H9 (cell line): ENCODE measurements around the gene SAMD14. TPM values are rescaled to one million over a fixed set of nuclear protein-coding genes. Genes with fewer than 3 reads are reported as not detected.

ENCODE experiments used
- DNase-seq: peaks from one replicate; pipeline ENCODE4 v3.0.0-alpha.2; 2017
- H2AFZ ChIP-seq: one replicate; pipeline ENCODE4 v1.6.1; 2013; ENCODE audit warnings: mild to moderate bottlenecking, low read length, control low read depth, moderate library complexity
- H2AK5ac ChIP-seq: 2 replicates; pipeline ENCODE4 v1.6.1; 2013; ENCODE audit warnings: low read length, control low read depth, mixed read lengths; ENCODE audit not compliant: insufficient read length
- H2BK120ac ChIP-seq: one replicate; pipeline ENCODE4 v1.6.1; 2013; ENCODE audit warnings: low read depth, mild to moderate bottlenecking, low read length, control low read depth, inconsistent platforms; ENCODE audit not compliant: poor library complexity, severe bottlenecking
- H2BK12ac ChIP-seq: 2 replicates; pipeline ENCODE4 v1.6.1; 2013; ENCODE audit warnings: low read length, control low read depth, mixed read lengths, low read depth; ENCODE audit not compliant: insufficient read length
- H2BK15ac ChIP-seq: 2 replicates; pipeline ENCODE4 v1.6.1; 2013; ENCODE audit warnings: low read depth, low read length, control low read depth
- H2BK20ac ChIP-seq: one replicate; pipeline ENCODE4 v1.6.1; 2013; ENCODE audit warnings: low read depth, mild to moderate bottlenecking, low read length, control low read depth, inconsistent platforms; ENCODE audit not compliant: poor library complexity, severe bottlenecking
- H2BK5ac ChIP-seq: 2 replicates; pipeline ENCODE4 v1.6.1; 2013; ENCODE audit warnings: low read length, control low read depth, mixed read lengths; ENCODE audit not compliant: insufficient read length
- H3K14ac ChIP-seq: 2 replicates; pipeline ENCODE4 v1.6.1; 2013; ENCODE audit warnings: low read length, control low read depth; ENCODE audit not compliant: insufficient read depth
- H3K18ac ChIP-seq: 2 replicates; pipeline ENCODE4 v1.6.1; 2013; ENCODE audit warnings: low read depth, mild to moderate bottlenecking, mixed read lengths, low read length, control low read depth; ENCODE audit not compliant: insufficient read length
- H3K23ac ChIP-seq: 2 replicates; pipeline ENCODE4 v1.6.1; 2013; ENCODE audit warnings: low read length, control low read depth, mixed read lengths, low read depth; ENCODE audit not compliant: insufficient read length
- H3K23me2 ChIP-seq: 2 replicates; pipeline ENCODE4 v1.6.1; 2013; ENCODE audit warnings: low read depth, mild to moderate bottlenecking, mixed read lengths, low read length, control low read depth; ENCODE audit not compliant: insufficient read length, poor library complexity, severe bottlenecking
- H3K27ac ChIP-seq: 2 replicates; pipeline ENCODE4 v1.5.1; 2013; ENCODE audit warnings: low read length, control low read depth, mixed read lengths, low read depth; ENCODE audit not compliant: insufficient read length
- H3K27me3 ChIP-seq: 2 replicates; pipeline ENCODE4 v1.6.1; 2013; ENCODE audit warnings: low read length, control low read depth, inconsistent platforms; ENCODE audit not compliant: insufficient read depth
- H3K4ac ChIP-seq: 2 replicates; pipeline ENCODE4 v1.6.1; 2013; ENCODE audit warnings: low read depth, mild to moderate bottlenecking, control low read depth, inconsistent platforms, low read length, moderate library complexity
- H3K4me1 ChIP-seq: 2 replicates; pipeline ENCODE4 v1.6.1; 2013; ENCODE audit warnings: low read length, control low read depth, inconsistent platforms; ENCODE audit not compliant: insufficient read depth
- H3K4me2 ChIP-seq: 2 replicates; pipeline ENCODE4 v1.6.1; 2013; ENCODE audit warnings: low read length, control low read depth, mixed read lengths; ENCODE audit not compliant: insufficient read length, insufficient read depth
- H3K56ac ChIP-seq: 2 replicates; pipeline ENCODE4 v1.6.1; 2013; ENCODE audit warnings: low read depth, mild to moderate bottlenecking, mixed read lengths, low read length, control low read depth; ENCODE audit not compliant: insufficient read length
- H3K79me1 ChIP-seq: 2 replicates; pipeline ENCODE4 v1.6.1; 2013; ENCODE audit warnings: low read depth, mild to moderate bottlenecking, moderate library complexity, low read length, control low read depth, inconsistent platforms; ENCODE audit not compliant: insufficient read depth, poor library complexity, severe bottlenecking
- H3K79me2 ChIP-seq: 2 replicates; pipeline ENCODE4 v1.6.1; 2013; ENCODE audit warnings: low read length, control low read depth, inconsistent platforms; ENCODE audit not compliant: insufficient read depth
- H3K9ac ChIP-seq: 2 replicates; pipeline ENCODE4 v1.6.1; 2013; ENCODE audit warnings: low read length, control low read depth, mixed read lengths; ENCODE audit not compliant: insufficient read length; ENCODE audit errors: extremely low read depth
- H3K9me3 ChIP-seq: one replicate; pipeline ENCODE4 v1.6.1; 2013; ENCODE audit warnings: low read depth, low read length, inconsistent platforms; ENCODE audit not compliant: control insufficient read depth
- H3T11ph ChIP-seq: one replicate; pipeline ENCODE4 v1.6.1; 2013; ENCODE audit warnings: mild to moderate bottlenecking, low read length, control low read depth, inconsistent platforms
- H4K20me1 ChIP-seq: one replicate; pipeline ENCODE4 v1.6.1; 2013; ENCODE audit not compliant: control insufficient read depth, insufficient read length, insufficient read depth
- H4K5ac ChIP-seq: 2 replicates; pipeline ENCODE4 v1.6.1; 2013; ENCODE audit warnings: low read depth, mild to moderate bottlenecking, mixed read lengths, low read length, control low read depth; ENCODE audit not compliant: insufficient read length
- H4K8ac ChIP-seq: replicated peaks from 2 replicates; pipeline ENCODE4 v1.6.1; 2013; ENCODE audit warnings: low read length, control low read depth, mixed read lengths, low read depth; ENCODE audit not compliant: insufficient read length
- H4K91ac ChIP-seq: 2 replicates; pipeline ENCODE4 v1.6.1; 2013; ENCODE audit warnings: low read depth, mild to moderate bottlenecking, moderate library complexity, mixed read lengths, low read length, control low read depth; ENCODE audit not compliant: insufficient read length
- H3K27ac Mint-ChIP-seq, 3 experiments: 2 replicates in 2 of 3; 3 replicates in 1 of 3; pipeline ENCODE4 v1.8.0; 2020 to 2021; ENCODE audit warnings: mixed read lengths in 3 of 3, mild to moderate bottlenecking in 1 of 3, moderate library complexity in 1 of 3
- H3K27me3 Mint-ChIP-seq: 2 replicates; pipeline ENCODE4 v1.8.0; 2021; ENCODE audit warnings: low read depth, mild to moderate bottlenecking, moderate library complexity, mixed read lengths
- H3K36me3 Mint-ChIP-seq, 3 experiments: 2 replicates in 2 of 3; 3 replicates in 1 of 3; pipeline ENCODE4 v1.8.0; 2020 to 2021; ENCODE audit warnings: low read depth in 3 of 3, mixed read lengths in 3 of 3; ENCODE audit not compliant: insufficient read depth in 1 of 3
- H3K4me1 Mint-ChIP-seq, 2 experiments: 2 replicates each; pipeline ENCODE4 v1.8.0; 2020; ENCODE audit warnings: mixed read lengths in 2 of 2
- H3K4me3 Mint-ChIP-seq, 2 experiments: 2 replicates in 1 of 2; 3 replicates in 1 of 2; pipeline ENCODE4 v1.8.0; 2020 to 2021; ENCODE audit warnings: mild to moderate bottlenecking in 2 of 2, mixed read lengths in 2 of 2, moderate library complexity in 1 of 2
- H3K9me3 Mint-ChIP-seq, 2 experiments: 2 replicates in 1 of 2; 3 replicates in 1 of 2; pipeline ENCODE4 v1.8.0; 2020; ENCODE audit warnings: mild to moderate bottlenecking in 2 of 2, mixed read lengths in 2 of 2, moderate library complexity in 1 of 2
- CTCF ChIP-seq: fragments of 200-600 bp; sonication (generic); conservative IDR thresholded peaks from 3 replicates; pipeline ENCODE4 v1.8.0; 2021; ENCODE audit warnings: antibody characterized with exemption, mild to moderate bottlenecking
- WGBS: extraction: QIAGEN DNeasy Blood & Tissue Kit; methylation state at CpG from one replicate; pipeline ENCODE4 v1.1.7; 2013; ENCODE audit warnings: missing lambda C conversion rate, low lambda C conversion rate, mixed read lengths; ENCODE audit not compliant: insufficient read length; ENCODE audit errors: extremely low coverage; 5-methylcytosine and 5-hydroxymethylcytosine counted together
- total RNA-seq: library from RNA; stranded (reverse); gene quantifications from 2 replicates; pipeline ENCODE4 v1.2.1, GENCODE V29; 2021

Gene SAMD14
- total RNA-seq, 1 experiment from 2014 or later, result 5.9 TPM

GRCh38 chr17:50132104-50132794 lies 2.3 kb upstream of the SAMD14 start:
- H3K4me1 Mint-ChIP-seq, result peaks cover 32 to 55% of the 10 kb centered on the region in 2 experiments
- no peak for DNase-seq

More at GRCh38 chr17:50132104-50132794, 2.3 kb upstream of the SAMD14 start:
- H3K14ac ChIP-seq, result no peak overlapping the region
- H2BK20ac ChIP-seq, result no peak overlapping the region
- H3K27ac ChIP-seq, result no peak overlapping the region
- H2BK15ac ChIP-seq, result no peak overlapping the region
- no peaks in the 10 kb centered on the region; the same call in 1 of the 2 replicates for H3K27me3 ChIP-seq
- H3K79me2 ChIP-seq, result no peaks in the 10 kb centered on the region
- H3K23me2 ChIP-seq, result peaks cover 12% of the 10 kb centered on the region
- H3K56ac ChIP-seq, result no peak overlapping the region
- H3K27ac Mint-ChIP-seq, result no peak overlapping the region; a peak in 2 of 7 replicates
- H3K4ac ChIP-seq, result no peak overlapping the region
- WGBS, result no CpG with 5 or more reads among the region's 6 CpGs
- H3K4me2 ChIP-seq, result no peak overlapping the region
- H3K9me3 Mint-ChIP-seq, result no peaks in the 10 kb centered on the region; a peak in 1 of 5 replicates
- peaks cover 5% of the 10 kb centered on the region; the same call in 1 of the 2 replicates for H3K4me1 ChIP-seq
- no peak overlapping the region for H3K23ac ChIP-seq
- no peak overlapping the region for H3K4me3 Mint-ChIP-seq
- no peak overlapping the region for H2AK5ac ChIP-seq
- no peak overlapping the region for H4K8ac ChIP-seq
- no peaks in the 10 kb centered on the region for H3K79me1 ChIP-seq
- H2BK120ac ChIP-seq, result no peak overlapping the region
- H3K36me3 Mint-ChIP-seq, result peaks cover 0 to 14% (median 13%) of the 10 kb centered on the region in 3 experiments; a peak in 4 of 7 replicates
- no peak overlapping the region for H2BK12ac ChIP-seq
- no peak overlapping the region for H2AFZ ChIP-seq
- no peaks in the 10 kb centered on the region for H4K20me1 ChIP-seq
- H4K91ac ChIP-seq, result no peak overlapping the region
- no peak overlapping the region for H3K9ac ChIP-seq
- no peak overlapping the region for H4K5ac ChIP-seq
- no peaks in the 10 kb centered on the region for H3K9me3 ChIP-seq
- no peak overlapping the region for H3K18ac ChIP-seq
- no peak for TF ChIP-seq CTCF
- no peak overlapping the region for H3T11ph ChIP-seq
- H2BK5ac ChIP-seq, result no peak overlapping the region
- peaks cover 38% of the 10 kb centered on the region for H3K27me3 Mint-ChIP-seq
